Spleen (tissue), 11 donors: Measurements from ENCODE around the gene COIL. TPM values are rescaled to one million over a fixed set of nuclear protein-coding genes. Genes with fewer than 3 reads are reported as not detected.

Experiments
- DNase-seq: peaks from one replicate; pipeline ENCODE4 v3.0.0-alpha.2; 2020
- H3K27ac ChIP-seq, 8 donors: fragments of 200-600 bp; sonication (generic) in 7 of 8; 1 replicate in 4 of 8; 2 replicates in 4 of 8; pipeline versions ENCODE4 v1.5.0 to v1.8.0; 2016 to 2021; ENCODE audit warnings: inconsistent platforms in 4 of 8, mild to moderate bottlenecking in 4 of 8, moderate library complexity in 1 of 8
- H3K27me3 ChIP-seq, 7 donors: fragments of 200-600 bp; sonication (generic) in 6 of 7; replicated peaks in 1 of 7; 1 replicate in 4 of 7; 2 replicates in 3 of 7; pipeline versions ENCODE4 v1.5.0 to v1.8.0; 2016 to 2021; ENCODE audit warnings: inconsistent platforms in 3 of 7, mild to moderate bottlenecking in 1 of 7
- H3K36me3 ChIP-seq, 6 donors: fragments of 200-600 bp; sonication (generic) in 5 of 6; 1 replicate in 4 of 6; 2 replicates in 2 of 6; pipeline versions ENCODE4 v1.5.0 to v1.8.0; 2016 to 2021; ENCODE audit warnings: inconsistent platforms in 2 of 6
- H3K4me1 ChIP-seq, 6 donors: fragments of 200-600 bp; sonication (generic) in 5 of 6; 1 replicate in 3 of 6; 2 replicates in 3 of 6; pipeline versions ENCODE4 v1.5.0 to v1.8.0; 2016 to 2021; ENCODE audit warnings: inconsistent platforms in 3 of 6
- H3K4me3 ChIP-seq, 8 donors: fragments of 200-600 bp; sonication (generic) in 7 of 8; 1 replicate in 4 of 8; 2 replicates in 4 of 8; pipeline versions ENCODE4 v1.5.0 to v1.8.0; 2016 to 2021; ENCODE audit warnings: inconsistent platforms in 4 of 8, mild to moderate bottlenecking in 4 of 8, moderate library complexity in 2 of 8
- H3K9me3 ChIP-seq, 8 donors: fragments of 200-600 bp; sonication (generic) in 7 of 8; 1 replicate in 4 of 8; 2 replicates in 4 of 8; pipeline versions ENCODE4 v1.5.0 to v1.8.0; 2016 to 2021; ENCODE audit warnings: inconsistent platforms in 4 of 8
- POLR2A ChIP-seq, 3 donors: fragments of 450-650 bp; IDR thresholded peaks; one replicate each; pipeline ENCODE4 v1.5.1; 2017; ENCODE audit warnings: antibody characterized with exemption in 3 of 3, mild to moderate bottlenecking in 1 of 3
- POLR2AphosphoS5 ChIP-seq, 3 donors: sonication (generic); formaldehyde crosslinking; IDR thresholded peaks; one replicate each; pipeline ENCODE4 v1.5.1; 2017; ENCODE audit warnings: antibody characterized with exemption in 3 of 3
- WGBS, 5 donors: extraction: QIAGEN DNeasy Blood & Tissue Kit in 3 of 5; methylation state at CpG; one replicate each; pipeline versions ENCODE4 v1.1.5 to v1.1.7; 2013 to 2018; 5-methylcytosine and 5-hydroxymethylcytosine counted together
- intact Hi-C: fragments of 100-400 bp; cut with DNase I; formaldehyde crosslinking; loops from one replicate; pipeline ENCODE4 v1.15.0; 2023; ENCODE audit warnings: low total_unique reads
- polyA plus RNA-seq, 3 donors: library from polyadenylated mRNA; stranded (reverse); fragments of 200-250 nt; gene quantifications; one replicate each; pipeline ENCODE4 v1.2.1, GENCODE V29; 2013
- total RNA-seq, 7 donors: library from RNA; depleted of rRNA in 3 of 7; stranded (reverse); fragments of >200 nt in 3 of 7; fragmentation: NEBNext Ultra II Directional in 4 of 7; extraction: Animal tissue kit (Norgen Biotek cat#: 25700) in 4 of 7; gene quantifications; one replicate each; pipeline versions ENCODE4 v1.1.0 to v1.2.1, GENCODE V29; 2016 to 2021
- TF ChIP-seq, protein P1 (sequence below), 11 experiments: fragments of 200-600 bp in 7 of 11; fragments of 450-650 bp in 4 of 11; sonication (generic) in 4 of 11; IDR thresholded peaks in 8 of 11; conservative IDR thresholded peaks in 3 of 11; 1 replicate in 7 of 11; 2 replicates in 4 of 11; pipeline versions ENCODE4 v1.4.0 to v1.8.0; 2016 to 2021; ENCODE audit warnings: antibody characterized with exemption in 11 of 11, inconsistent platforms in 4 of 11, mild to moderate bottlenecking in 1 of 11
- donor health status: healthy with polysubstance abuse.
- donor health status: DM: no; HTN: no; CAD: no; lungs with moderate emphysema.
- donor health status: DM: no; HTN: no; CAD: no.
- donor health status: Bipolar disorder and iron deficiency.
- donor health status: healthy.
- donor health status: DM: no; HTN: no; CAD: no.
- donor health status: DM: yes; HTN: yes; CAD: no.

The COIL gene
- total and polyA plus RNA-seq, 10 donors, result 10.0 to 22.7 (median 14.8) TPM

DNA sequence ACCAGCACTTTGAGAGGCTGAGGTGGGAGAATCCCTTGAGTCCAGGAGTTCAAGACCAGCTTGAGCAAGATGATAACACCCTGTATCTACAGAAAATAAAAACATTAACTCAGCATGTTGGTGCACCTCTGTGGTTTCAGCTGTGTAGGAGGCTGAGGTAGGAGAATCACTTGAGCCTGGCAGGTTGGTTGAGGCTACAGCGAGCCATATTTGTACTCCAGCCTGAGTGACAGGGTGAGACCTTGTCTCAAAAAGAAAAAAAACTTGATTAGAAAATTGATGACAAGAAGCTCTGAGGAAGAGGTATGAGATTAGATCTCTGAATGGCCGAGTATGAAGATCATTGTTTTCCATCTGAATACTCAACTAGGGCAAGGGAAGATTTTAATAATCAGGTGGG lies 48.1 kb upstream of the COIL start:
- TF ChIP-seq, protein P1, sequence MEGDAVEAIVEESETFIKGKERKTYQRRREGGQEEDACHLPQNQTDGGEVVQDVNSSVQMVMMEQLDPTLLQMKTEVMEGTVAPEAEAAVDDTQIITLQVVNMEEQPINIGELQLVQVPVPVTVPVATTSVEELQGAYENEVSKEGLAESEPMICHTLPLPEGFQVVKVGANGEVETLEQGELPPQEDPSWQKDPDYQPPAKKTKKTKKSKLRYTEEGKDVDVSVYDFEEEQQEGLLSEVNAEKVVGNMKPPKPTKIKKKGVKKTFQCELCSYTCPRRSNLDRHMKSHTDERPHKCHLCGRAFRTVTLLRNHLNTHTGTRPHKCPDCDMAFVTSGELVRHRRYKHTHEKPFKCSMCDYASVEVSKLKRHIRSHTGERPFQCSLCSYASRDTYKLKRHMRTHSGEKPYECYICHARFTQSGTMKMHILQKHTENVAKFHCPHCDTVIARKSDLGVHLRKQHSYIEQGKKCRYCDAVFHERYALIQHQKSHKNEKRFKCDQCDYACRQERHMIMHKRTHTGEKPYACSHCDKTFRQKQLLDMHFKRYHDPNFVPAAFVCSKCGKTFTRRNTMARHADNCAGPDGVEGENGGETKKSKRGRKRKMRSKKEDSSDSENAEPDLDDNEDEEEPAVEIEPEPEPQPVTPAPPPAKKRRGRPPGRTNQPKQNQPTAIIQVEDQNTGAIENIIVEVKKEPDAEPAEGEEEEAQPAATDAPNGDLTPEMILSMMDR (IDR thresholded peaks at IDR 0.05 in 8 of 11, conservative IDR thresholded peaks at IDR 0.05 in 3 of 11), result no peak
- no peak for TF ChIP-seq POLR2AphosphoS5 (IDR thresholded peaks at IDR 0.05)
- no peak for TF ChIP-seq POLR2A (IDR thresholded peaks at IDR 0.05)
- H3K9me3 ChIP-seq, result no peaks in the 10 kb centered on the region
- peaks cover 3 to 36% (median 29%) of the 10 kb centered on the region in 6 donors for H3K4me1 ChIP-seq
- peaks cover 0 to 40% (median 12%) of the 10 kb centered on the region in 6 donors for H3K36me3 ChIP-seq
- no peak overlapping the region for H3K27ac ChIP-seq
- intact Hi-C loops, result no loop called here
- no peak for DNase-seq
- 77 to 90% (median 85%) methylated on average over 2 of the region's 2 CpGs for WGBS, 5 donors
- H3K4me3 ChIP-seq, result no peak overlapping the region
- H3K27me3 ChIP-seq, result no peaks in the 10 kb centered on the region

- TF ChIP-seq, protein P1 (IDR thresholded peaks at IDR 0.05 in 8 of 11, conservative IDR thresholded peaks at IDR 0.05 in 3 of 11), result no peak
- TF ChIP-seq POLR2AphosphoS5 (IDR thresholded peaks at IDR 0.05) (no peak), POLR2A (IDR thresholded peaks at IDR 0.05) (no peak)
- WGBS, 5 donors, result 85 to 100% (median 93%) methylated on average over 2 of the region's 2 CpGs
- no peaks in the 10 kb centered on the region for H3K9me3 ChIP-seq
- no peaks in the 10 kb centered on the region for H3K27me3 ChIP-seq
- H3K4me3 ChIP-seq, result no peak overlapping the region
- peaks cover 1 to 69% (median 36%) of the 10 kb centered on the region in 6 donors for H3K36me3 ChIP-seq
- H3K27ac ChIP-seq, result peak overlapping the region in 3 of 8 donors; percentile 59 to 78 (median 69)
- intact Hi-C loops, result no loop called here
- H3K4me1 ChIP-seq, result peaks cover 3 to 49% (median 34%) of the 10 kb centered on the region in 6 donors
- no peak for DNase-seq
Observed at GRCh38 chr17:57006040-57006439, 45.2 kb upstream of the COIL start.

DNA sequence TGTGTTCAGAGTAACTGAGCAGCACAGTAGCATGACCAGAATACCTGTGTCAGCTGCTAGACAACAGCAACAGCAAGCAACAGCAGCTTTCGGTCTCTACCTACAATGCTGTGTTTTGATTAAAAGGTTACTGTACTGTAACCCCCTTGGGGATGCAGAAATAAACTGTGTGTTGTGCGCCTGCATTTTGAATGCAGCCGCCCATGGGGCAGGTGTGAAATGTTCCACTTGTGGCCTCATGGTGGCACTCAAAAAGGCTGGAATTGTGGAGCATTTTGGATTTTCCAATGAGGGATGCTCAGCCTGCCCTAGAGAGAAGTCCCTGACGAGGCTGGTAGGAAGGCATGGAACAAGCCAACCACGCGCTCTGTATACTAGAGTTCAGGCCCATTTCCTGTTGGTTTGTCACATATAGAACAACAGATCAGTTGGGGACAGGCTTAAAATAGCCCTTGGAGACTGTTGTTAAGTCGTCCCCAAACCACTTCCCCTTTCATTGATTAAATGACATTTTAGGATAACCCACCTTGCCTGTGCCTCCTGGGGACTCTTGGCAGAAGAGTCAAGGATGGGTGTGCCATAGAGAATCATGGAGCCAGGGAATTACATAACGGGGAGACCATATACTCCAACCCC lies 44.2 kb upstream of the COIL start:
- H3K9me3 ChIP-seq, result no peaks in the 10 kb centered on the region
- TF ChIP-seq POLR2A (IDR thresholded peaks at IDR 0.05) (no peak), POLR2AphosphoS5 (IDR thresholded peaks at IDR 0.05) (peak in 1 of 3 donors; percentile 33)
- TF ChIP-seq, protein P1 (IDR thresholded peaks at IDR 0.05 in 8 of 11, conservative IDR thresholded peaks at IDR 0.05 in 3 of 11), result peak in 1 of 11 experiments; percentile 6
- no peaks in the 10 kb centered on the region for H3K27me3 ChIP-seq
- H3K27ac ChIP-seq, result peak overlapping the region in 6 of 8 donors; percentile 19 to 78 (median 58)
- H3K4me3 ChIP-seq, result peak overlapping the region in 1 of 8 donors; percentile 37
- DNase-seq, result no peak
- H3K4me1 ChIP-seq, result peaks cover 0 to 41% (median 28%) of the 10 kb centered on the region in 6 donors
- intact Hi-C loops, result no loop called here
- WGBS, 5 donors, result 45 to 55% (median 52%) methylated on average over 8 of the region's 8 CpGs
- H3K36me3 ChIP-seq, result peaks cover 5 to 79% (median 42%) of the 10 kb centered on the region in 6 donors

DNA sequence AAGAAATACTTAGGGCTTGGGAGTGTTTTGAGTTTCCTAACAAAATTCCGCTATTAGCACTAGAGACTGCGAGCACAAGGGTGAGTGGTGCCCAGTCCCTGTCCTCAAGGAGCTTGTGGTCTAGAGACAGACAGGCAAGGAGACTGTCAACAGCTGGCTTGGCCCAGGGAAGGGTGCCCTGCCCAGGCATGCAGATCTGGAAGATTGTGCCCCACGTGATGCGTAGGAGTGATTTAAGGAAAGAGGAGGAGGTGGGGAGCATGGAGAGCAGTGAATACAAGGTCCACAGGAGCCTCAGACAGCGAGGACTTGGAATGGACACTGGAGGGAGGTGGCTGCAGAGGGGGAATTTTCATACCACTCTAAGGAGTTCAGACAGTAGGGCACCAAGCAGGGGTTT lies 42.1 kb upstream of the COIL start:
- 89 to 98% (median 92%) methylated on average over 5 of the region's 5 CpGs for WGBS, 5 donors
- no peak for DNase-seq
- H3K4me3 ChIP-seq, result no peak overlapping the region
- no peaks in the 10 kb centered on the region for H3K9me3 ChIP-seq
- peaks cover 0 to 35% (median 23%) of the 10 kb centered on the region in 6 donors for H3K4me1 ChIP-seq
- H3K27me3 ChIP-seq, result no peaks in the 10 kb centered on the region
- H3K36me3 ChIP-seq, result peaks cover 5 to 100% (median 54%) of the 10 kb centered on the region in 6 donors
- TF ChIP-seq POLR2A (IDR thresholded peaks at IDR 0.05) (no peak), POLR2AphosphoS5 (IDR thresholded peaks at IDR 0.05) (no peak)
- TF ChIP-seq, protein P1 (IDR thresholded peaks at IDR 0.05 in 8 of 11, conservative IDR thresholded peaks at IDR 0.05 in 3 of 11), result no peak
- peak overlapping the region in 1 of 8 donors; percentile 78 for H3K27ac ChIP-seq
- intact Hi-C loops, result no loop called here
